ENCODE data around the gene FAM234B.

GRCh38 chr12:13114251-13115052, 70.3 kb downstream of the FAM234B start:
- TF ChIP-seq CTCF (IDR thresholded peaks at IDR 0.05) (no peak), POLR2A (IDR thresholded peaks at IDR 0.05) (no peak)
